ENCODE results near the gene AJM1.

AJM1 gene

GRCh38 chr9:136849960-136850865 lies 7.9 kb downstream of the AJM1 start:
- TF ChIP-seq TEAD4 (IDR thresholded peaks at IDR 0.05) (no peak), ZBTB7A (IDR thresholded peaks at IDR 0.05; ENCODE audit: low read depth) (no peak), TCF12 (IDR thresholded peaks at IDR 0.05; ENCODE audit: low read depth) (no peak), YY1 (IDR thresholded peaks at IDR 0.05; ENCODE audit: low read depth) (no peak), FOXM1 (IDR thresholded peaks at IDR 0.05; ENCODE audit: borderline replicate concordance, low read depth) (no peak), USF1 (IDR thresholded peaks at IDR 0.05) (no peak), CREB1 (IDR thresholded peaks at IDR 0.05; ENCODE audit: low read depth) (no peak), NFIC (IDR thresholded peaks at IDR 0.05) (no peak)

GRCh38 chr9:136850866-136851775 lies 8.8 kb downstream of the AJM1 start:
- TF ChIP-seq ZBTB7A (IDR thresholded peaks at IDR 0.05; ENCODE audit: low read depth) (no peak), TEAD4 (IDR thresholded peaks at IDR 0.05) (no peak), MAX (IDR thresholded peaks at IDR 0.05) (no peak), CREB1 (IDR thresholded peaks at IDR 0.05; ENCODE audit: low read depth) (no peak), TAF1 (IDR thresholded peaks at IDR 0.05; ENCODE audit: low read depth) (no peak), EP300 (IDR thresholded peaks at IDR 0.05; ENCODE audit: borderline replicate concordance) (no peak), USF1 (IDR thresholded peaks at IDR 0.05) (no peak), YY1 (IDR thresholded peaks at IDR 0.05; ENCODE audit: low read depth) (no peak), TCF12 (IDR thresholded peaks at IDR 0.05; ENCODE audit: low read depth) (no peak), RAD21 (IDR thresholded peaks at IDR 0.05; ENCODE audit: low read depth) (no peak), REST (IDR thresholded peaks at IDR 0.05; ENCODE audit: low read depth) (no peak), EGR1 (IDR thresholded peaks at IDR 0.05) (no peak), CEBPB (IDR thresholded peaks at IDR 0.05) (no peak)

- TF ChIP-seq TAF1 (IDR thresholded peaks at IDR 0.05; ENCODE audit: low read depth), result no peak
- TF ChIP-seq REST (IDR thresholded peaks at IDR 0.05; ENCODE audit: low read depth), result no peak
- no peak for TF ChIP-seq EGR1 (IDR thresholded peaks at IDR 0.05)
- TF ChIP-seq USF1 (IDR thresholded peaks at IDR 0.05), result no peak
- no peak for TF ChIP-seq EP300 (IDR thresholded peaks at IDR 0.05; ENCODE audit: borderline replicate concordance)
- no peak for TF ChIP-seq TCF12 (IDR thresholded peaks at IDR 0.05; ENCODE audit: low read depth)
- no peak for TF ChIP-seq ZBTB7A (IDR thresholded peaks at IDR 0.05; ENCODE audit: low read depth)
- TF ChIP-seq NFIC (IDR thresholded peaks at IDR 0.05), result no peak
- TF ChIP-seq YY1 (IDR thresholded peaks at IDR 0.05; ENCODE audit: low read depth), result no peak
- no peak for TF ChIP-seq CREB1 (IDR thresholded peaks at IDR 0.05; ENCODE audit: low read depth)
- no peak for TF ChIP-seq CEBPB (IDR thresholded peaks at IDR 0.05)
- TF ChIP-seq FOXM1 (IDR thresholded peaks at IDR 0.05; ENCODE audit: borderline replicate concordance, low read depth), result no peak
- TF ChIP-seq MAX (IDR thresholded peaks at IDR 0.05), result no peak
Observed at GRCh38 chr9:136851941-136852663, 9.8 kb downstream of the AJM1 start, which contains the start of gene MAMDC4. TSS of gene MAMDC4 (plus strand) at chr9:136852346. CDS start at chr9:136852417, 71 bp downstream.
